GM12878 (cell line): ENCODE results near the gene COG7.

Experiments
- CHD1 ChIP-seq: IDR thresholded peaks from 2 replicates; pipeline ENCODE4 v1.6.1; 2012; ENCODE audit warnings: low read depth, low read length, improper control_type of control experiment
- CTCF ChIP-seq, 3 experiments: IDR thresholded peaks in 2 of 3; conservative IDR thresholded peaks in 1 of 3; 2 replicates each; pipeline ENCODE4 v1.5.1; 2011; ENCODE audit warnings: low read depth in 3 of 3, low read length in 3 of 3, mild to moderate bottlenecking in 3 of 3, control low read depth in 2 of 3, moderate library complexity in 2 of 3, inconsistent platforms in 1 of 3, mixed read lengths in 1 of 3; ENCODE audit not compliant: control insufficient read depth in 2 of 3, insufficient read depth in 1 of 3; ENCODE audit errors: extremely low read depth in 1 of 3
- POLR2AphosphoS2 ChIP-seq: IDR thresholded peaks from 2 replicates; pipeline ENCODE4 v1.6.1; 2011; ENCODE audit warnings: low read depth, mild to moderate bottlenecking, low read length, improper control_type of control experiment, moderate library complexity
- POLR2AphosphoS5 ChIP-seq: IDR thresholded peaks from 2 replicates; pipeline ENCODE4 v1.6.1; 2011; ENCODE audit warnings: mild to moderate bottlenecking, low read length, inconsistent platforms

GRCh38 chr16:23482778-23483177 is 29.8 kb upstream of the COG7 start:
- TF ChIP-seq POLR2AphosphoS2 (no peak), CTCF (IDR thresholded peaks at IDR 0.05 in 2 of 3, conservative IDR thresholded peaks at IDR 0.05 in 1 of 3; ENCODE audit: control insufficient read depth in 2 of 3, extremely low read depth in 1 of 3, insufficient read depth in 1 of 3, low read depth in 3 of 3, low read length in 3 of 3) (no peak), POLR2AphosphoS5 (no peak), CHD1 (no peak)
